Measurements from ENCODE around the gene EVA1A.
"Not testable (repeated sequence)": the region's sequence is repeated elsewhere in the genome, so short reads cannot be mapped to it uniquely, and the experiment has no call there.

Gene EVA1A

GRCh38 chr2:75482398-75482797 lies 78.3 kb downstream of the EVA1A start:
- no peak for DNase-seq (ENCODE audit: low read depth)

GRCh38 chr2:75480971-75481836 lies 79.5 kb downstream of the EVA1A start:
- no peak for DNase-seq (ENCODE audit: low read depth)

- not testable (repeated sequence) for DNase-seq (ENCODE audit: low read depth)
These were observed 83.0 kb downstream of the EVA1A start for GRCh38 chr2:75477696-75478095.

GRCh38 chr2:75476761-75477160 lies 84.0 kb downstream of the EVA1A start:
- DNase-seq (ENCODE audit: low read depth): no peak

- DNase-seq (ENCODE audit: low read depth): no peak
These were observed 84.8 kb downstream of the EVA1A start for GRCh38 chr2:75475976-75476375.

- DNase-seq (ENCODE audit: low read depth): no peak
These were observed 85.7 kb downstream of the EVA1A start for GRCh38 chr2:75475049-75475448.

- DNase-seq (ENCODE audit: low read depth): no peak
These were observed 86.6 kb downstream of the EVA1A start for GRCh38 chr2:75474115-75474514.

- no peak for DNase-seq (ENCODE audit: low read depth)
These were observed 93.9 kb downstream of the EVA1A start for GRCh38 chr2:75466708-75467311.

GRCh38 chr2:75465317-75465984 lies 95.3 kb downstream of the EVA1A start:
- no peak for DNase-seq (ENCODE audit: low read depth)

GRCh38 chr2:75464348-75464946 lies 96.3 kb downstream of the EVA1A start:
- no peak for DNase-seq (ENCODE audit: low read depth)

- DNase-seq (ENCODE audit: low read depth): no peak
These were observed 98.0 kb downstream of the EVA1A start for GRCh38 chr2:75462721-75463120.

GRCh38 chr2:75462206-75462605 lies 98.5 kb downstream of the EVA1A start:
- no peak for DNase-seq (ENCODE audit: low read depth)

- DNase-seq (ENCODE audit: low read depth): no peak
These were observed 100.1 kb downstream of the EVA1A start for GRCh38 chr2:75460630-75461029.

- DNase-seq (ENCODE audit: low read depth): no peak
These were observed 101.0 kb downstream of the EVA1A start for GRCh38 chr2:75459565-75460310.

- no peak for DNase-seq (ENCODE audit: low read depth)
These were observed 102.5 kb downstream of the EVA1A start for GRCh38 chr2:75458201-75458600.

GRCh38 chr2:75456825-75457224 lies 103.9 kb downstream of the EVA1A start:
- DNase-seq (ENCODE audit: low read depth): no peak

- no peak for DNase-seq (ENCODE audit: low read depth)
These were observed 104.6 kb downstream of the EVA1A start for GRCh38 chr2:75456111-75456510.

- DNase-seq (ENCODE audit: low read depth): no peak
These were observed 106.5 kb downstream of the EVA1A start for GRCh38 chr2:75454241-75454620.

GRCh38 chr2:75453384-75454240 lies 107.1 kb downstream of the EVA1A start:
- DNase-seq (ENCODE audit: low read depth): no peak

GRCh38 chr2:75450068-75450467 lies 110.7 kb downstream of the EVA1A start:
- DNase-seq (ENCODE audit: low read depth): no peak

- no peak for DNase-seq (ENCODE audit: low read depth)
These were observed 113.6 kb downstream of the EVA1A start for GRCh38 chr2:75447176-75447575.

Data from T-helper 22 cell (primary cell).